NB4 (cell line): ENCODE data around the gene RASGRP1.

ENCODE experiments used
- DNase-seq: peaks from one replicate; pipeline ENCODE4 v3.0.0; 2010; ENCODE audit warnings: low read depth
- H3K4me3 ChIP-seq: one replicate; pipeline ENCODE4 v1.5.1; 2011; ENCODE audit warnings: mild to moderate bottlenecking, low read depth, low read length, moderate library complexity
- MYC ChIP-seq: IDR thresholded peaks from 2 replicates; pipeline ENCODE4 v1.6.1; 2011; ENCODE audit warnings: low read depth, low read length
- POLR2A ChIP-seq: IDR thresholded peaks from 2 replicates; pipeline ENCODE4 v1.6.1; 2011; ENCODE audit warnings: mild to moderate bottlenecking; ENCODE audit not compliant: insufficient read length; ENCODE audit errors: extremely low read depth
- TF ChIP-seq, protein P1 (sequence below): IDR thresholded peaks from 2 replicates; pipeline ENCODE4 v1.6.1; 2011; ENCODE audit warnings: low read depth, low read length
- TF ChIP-seq, protein P2 (sequence below): IDR thresholded peaks from one replicate; pipeline ENCODE4 v1.5.1; 2012; ENCODE audit warnings: low read depth, low read length

Gene RASGRP1

DNA sequence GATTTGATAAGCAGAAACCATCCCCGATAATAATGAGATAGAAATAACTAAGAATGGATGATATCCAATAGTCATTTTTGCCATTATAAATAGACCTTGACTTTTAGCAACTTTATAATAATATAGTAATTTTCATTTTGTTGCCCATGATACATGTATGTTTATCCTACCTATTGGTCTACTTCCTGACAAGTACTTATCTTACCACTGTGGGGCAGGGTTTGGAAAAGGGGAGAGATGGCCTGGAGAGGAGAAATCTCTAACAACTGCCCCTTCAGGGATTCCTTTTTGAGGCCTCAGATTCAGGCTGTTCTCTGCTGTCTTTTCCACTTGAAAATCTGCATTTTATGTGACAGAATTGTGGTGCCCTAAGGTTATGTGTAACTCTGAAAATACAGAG is 68.5 kb downstream of the RASGRP1 start:
- no peak overlapping the region for H3K4me3 ChIP-seq
- TF ChIP-seq, protein P1, sequence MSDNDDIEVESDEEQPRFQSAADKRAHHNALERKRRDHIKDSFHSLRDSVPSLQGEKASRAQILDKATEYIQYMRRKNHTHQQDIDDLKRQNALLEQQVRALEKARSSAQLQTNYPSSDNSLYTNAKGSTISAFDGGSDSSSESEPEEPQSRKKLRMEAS: no peak
- no peak for TF ChIP-seq MYC
- TF ChIP-seq, protein P2, sequence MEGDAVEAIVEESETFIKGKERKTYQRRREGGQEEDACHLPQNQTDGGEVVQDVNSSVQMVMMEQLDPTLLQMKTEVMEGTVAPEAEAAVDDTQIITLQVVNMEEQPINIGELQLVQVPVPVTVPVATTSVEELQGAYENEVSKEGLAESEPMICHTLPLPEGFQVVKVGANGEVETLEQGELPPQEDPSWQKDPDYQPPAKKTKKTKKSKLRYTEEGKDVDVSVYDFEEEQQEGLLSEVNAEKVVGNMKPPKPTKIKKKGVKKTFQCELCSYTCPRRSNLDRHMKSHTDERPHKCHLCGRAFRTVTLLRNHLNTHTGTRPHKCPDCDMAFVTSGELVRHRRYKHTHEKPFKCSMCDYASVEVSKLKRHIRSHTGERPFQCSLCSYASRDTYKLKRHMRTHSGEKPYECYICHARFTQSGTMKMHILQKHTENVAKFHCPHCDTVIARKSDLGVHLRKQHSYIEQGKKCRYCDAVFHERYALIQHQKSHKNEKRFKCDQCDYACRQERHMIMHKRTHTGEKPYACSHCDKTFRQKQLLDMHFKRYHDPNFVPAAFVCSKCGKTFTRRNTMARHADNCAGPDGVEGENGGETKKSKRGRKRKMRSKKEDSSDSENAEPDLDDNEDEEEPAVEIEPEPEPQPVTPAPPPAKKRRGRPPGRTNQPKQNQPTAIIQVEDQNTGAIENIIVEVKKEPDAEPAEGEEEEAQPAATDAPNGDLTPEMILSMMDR: no peak
- no peak for DNase-seq

DNA sequence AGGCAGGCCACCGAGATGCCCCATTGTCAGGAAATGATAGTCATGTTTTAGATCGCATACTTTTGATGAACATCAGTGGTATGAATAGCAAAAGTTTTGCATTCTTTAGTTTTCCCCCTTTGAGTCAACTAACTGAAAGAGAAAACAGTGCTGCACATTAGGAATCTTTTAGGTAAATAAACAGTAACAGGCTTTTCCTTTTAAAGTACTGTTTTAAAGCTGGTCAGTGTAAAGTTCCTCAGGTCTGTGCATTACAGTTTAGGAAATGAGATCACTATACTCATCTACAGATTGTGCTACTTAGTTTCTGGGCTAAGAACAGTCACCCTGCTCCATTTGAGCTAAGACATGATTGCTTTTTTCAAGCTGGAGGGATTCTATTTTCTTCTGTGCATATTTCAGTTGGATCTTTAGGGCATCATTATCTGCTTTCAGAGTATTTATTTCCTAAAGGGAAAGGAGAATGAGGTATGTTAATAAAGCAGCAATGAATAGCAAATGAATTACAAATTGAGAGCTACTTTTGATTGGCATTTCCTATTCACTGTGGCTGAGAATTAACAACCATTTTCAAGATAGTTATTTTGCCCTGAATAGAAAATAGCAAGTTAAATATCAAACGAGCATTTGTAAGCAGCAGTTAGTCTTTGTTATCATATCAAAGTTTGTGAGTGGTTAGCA is 74.2 kb downstream of the RASGRP1 start:
- DNase-seq: no peak
- TF ChIP-seq MYC (no peak), POLR2A (no peak)
- TF ChIP-seq, protein P1: no peak
- TF ChIP-seq, protein P2: no peak
- H3K4me3 ChIP-seq: no peak overlapping the region

DNA sequence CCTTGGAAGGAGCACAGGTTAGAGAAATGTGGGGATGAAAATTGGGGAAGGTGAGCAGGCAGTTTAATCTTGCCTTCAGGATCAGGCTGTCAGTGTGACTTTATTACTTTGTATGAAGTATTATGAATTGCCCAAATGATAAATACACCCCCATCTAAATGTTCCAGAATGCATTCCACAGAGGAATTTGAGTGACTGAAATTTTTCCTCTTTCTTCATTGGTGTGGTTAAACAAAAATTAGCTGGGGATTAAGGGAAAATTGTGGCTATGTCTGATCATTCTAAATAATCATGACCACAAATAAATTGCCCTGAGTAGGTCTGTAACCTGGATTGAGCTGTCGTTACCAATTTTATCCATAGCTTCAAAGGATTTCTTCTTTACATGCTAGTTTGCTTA is 77.2 kb downstream of the RASGRP1 start:
- no peak for DNase-seq
- H3K4me3 ChIP-seq: no peak overlapping the region
- TF ChIP-seq POLR2A (no peak), MYC (no peak)
- TF ChIP-seq, protein P1: no peak
- TF ChIP-seq, protein P2: no peak

DNA sequence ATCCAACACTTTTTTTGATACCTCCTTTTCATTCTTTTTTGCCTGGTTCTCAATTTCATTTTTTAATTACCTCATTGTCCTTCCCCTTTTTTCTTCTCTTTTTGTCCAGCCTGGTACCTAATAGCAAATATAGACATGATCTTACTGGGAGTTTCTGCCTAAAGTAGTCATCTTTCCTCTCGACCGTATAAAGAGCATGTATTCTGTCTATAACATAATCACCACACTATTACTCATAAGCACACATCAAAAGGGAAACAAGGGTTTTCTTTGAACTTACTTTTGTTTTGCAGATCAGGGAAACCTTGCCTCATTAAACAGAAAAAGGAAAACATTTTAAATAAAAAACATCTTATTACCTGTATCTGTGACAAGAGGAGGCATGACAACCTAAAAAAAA is 77.7 kb downstream of the RASGRP1 start:
- H3K4me3 ChIP-seq: no peak overlapping the region
- TF ChIP-seq, protein P1: no peak
- no peak for TF ChIP-seq POLR2A
- TF ChIP-seq, protein P2: no peak
- TF ChIP-seq MYC: no peak
- no peak for DNase-seq

DNA sequence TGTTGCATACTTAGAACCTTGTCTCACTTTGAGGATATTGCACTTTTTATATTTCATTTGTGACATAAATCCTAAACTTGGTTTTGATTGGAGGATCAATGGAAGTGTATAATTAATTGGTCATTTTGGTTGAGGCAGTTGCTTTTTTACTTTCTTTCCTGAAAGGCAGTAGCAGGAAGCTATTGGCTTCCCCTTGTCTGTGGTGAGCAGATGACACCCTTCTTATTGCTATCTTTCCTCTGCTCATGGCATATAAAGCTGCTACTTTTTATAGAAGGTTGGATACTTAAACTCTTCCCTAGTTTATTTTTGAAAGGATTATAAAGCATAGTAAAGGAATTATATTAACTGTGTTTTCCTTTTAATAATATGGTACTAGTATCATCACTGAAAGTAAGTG is 82.0 kb downstream of the RASGRP1 start:
- TF ChIP-seq, protein P2: no peak
- TF ChIP-seq POLR2A: no peak
- no peak for TF ChIP-seq MYC
- TF ChIP-seq, protein P1: no peak
- H3K4me3 ChIP-seq: no peak overlapping the region
- DNase-seq: no peak
